CD4-positive, alpha-beta T cell (primary cell): ENCODE data around the gene TRIM10. TPM values are rescaled to one million over a fixed set of nuclear protein-coding genes. Genes with fewer than 3 reads are reported as not detected.
"Not testable (repeated sequence)": the region's sequence is repeated elsewhere in the genome, so short reads cannot be mapped to it uniquely, and the experiment has no call there.

Experiments
- ATAC-seq: fragments of 200-7000 bp; cut with Tn5 transposase; one replicate; pipeline ENCODE4 v1.10.0; 2022; ENCODE audit warnings: mild to moderate bottlenecking; ENCODE audit not compliant: poor library complexity
- CTCF ChIA-PET: fragments of 350-600 bp; sonication (Branson Sonifier 250); formaldehyde crosslinking; loops from one replicate; lab custom pipeline; 2021; ENCODE audit warnings: antibody characterized with exemption, inconsistent platforms; lab: Charles Lee
- POLR2A ChIA-PET: fragments of 350-600 bp; sonication (Branson Sonifier 250); formaldehyde crosslinking; loops from one replicate; lab custom pipeline; 2021; ENCODE audit warnings: antibody characterized with exemption, inconsistent platforms; lab: Charles Lee
- DNase-seq, 14 experiments: peaks; one replicate each; pipeline ENCODE4 v3.0.0-alpha.2; 2013 to 2020; ENCODE audit warnings: mixed read lengths in 2 of 14
- H3K27ac ChIP-seq, 2 donors: one replicate each; pipeline versions ENCODE4 v1.5.1 to v1.7.0; 2013; ENCODE audit warnings: low read length in 2 of 2, low read depth in 1 of 2, mild to moderate bottlenecking in 1 of 2
- H3K27me3 ChIP-seq, 2 experiments: 1 replicate in 1 of 2; 2 replicates in 1 of 2; pipeline versions ENCODE4 v1.6.1 to v1.7.0; 2013; ENCODE audit warnings: low read length in 2 of 2, control low read depth in 1 of 2, mild to moderate bottlenecking in 1 of 2, moderate library complexity in 1 of 2; ENCODE audit not compliant: insufficient read depth in 2 of 2, control insufficient read depth in 1 of 2
- H3K36me3 ChIP-seq: one replicate; pipeline ENCODE4 v1.6.1; 2013; ENCODE audit warnings: low read length, control low read depth; ENCODE audit not compliant: insufficient read depth
- H3K4me1 ChIP-seq: one replicate; pipeline ENCODE4 v1.6.1; 2013; ENCODE audit warnings: low read length, control low read depth; ENCODE audit not compliant: insufficient read depth
- H3K4me3 ChIP-seq: one replicate; pipeline ENCODE4 v1.5.1; 2013; ENCODE audit warnings: mild to moderate bottlenecking, low read length, moderate library complexity
- H3K9me3 ChIP-seq, 2 experiments: 1 replicate in 1 of 2; 2 replicates in 1 of 2; pipeline versions ENCODE4 v1.6.1 to v1.7.0; 2013; ENCODE audit warnings: low read length in 2 of 2, mild to moderate bottlenecking in 2 of 2, control low read depth in 1 of 2, moderate library complexity in 1 of 2; ENCODE audit not compliant: control insufficient read depth in 1 of 2, insufficient read depth in 1 of 2
- H3K27ac Mint-ChIP-seq: one replicate; pipeline ENCODE4 v1.8.0; 2020; ENCODE audit warnings: mixed read lengths
- H3K27me3 Mint-ChIP-seq: one replicate; pipeline ENCODE4 v1.8.0; 2021; ENCODE audit warnings: mixed read lengths
- H3K36me3 Mint-ChIP-seq: one replicate; pipeline ENCODE4 v1.8.0; 2021; ENCODE audit warnings: low read depth, mixed read lengths
- H3K4me1 Mint-ChIP-seq: one replicate; pipeline ENCODE4 v1.8.0; 2021; ENCODE audit warnings: low read depth, mixed read lengths
- H3K4me3 Mint-ChIP-seq: one replicate; pipeline ENCODE4 v1.8.0; 2020; ENCODE audit warnings: mild to moderate bottlenecking, mixed read lengths
- H3K9me3 Mint-ChIP-seq: one replicate; pipeline ENCODE4 v1.8.0; 2020; ENCODE audit warnings: mixed read lengths
- CTCF ChIP-seq: fragments of 200-600 bp; IDR thresholded peaks from one replicate; pipeline ENCODE4 v1.8.0; 2022; ENCODE audit warnings: antibody characterized with exemption, mild to moderate bottlenecking
- intact Hi-C, 2 experiments: fragments of 100-400 bp; cut with DNase I in 1 of 2; cut with micrococcal nuclease in 1 of 2; formaldehyde crosslinking; loops; one replicate each; pipeline versions ENCODE4 v1.15.1 to v1.9.0; 2023 to 2025; cut with DNase I, micrococcal nuclease
- total RNA-seq, 174 experiments: library from RNA in 2 of 174; stranded (reverse) in 2 of 174; gene quantifications; one replicate each; pipeline ENCODE4 v1.2.3 and lab custom pipeline; 2021 to 2026

TRIM10 gene
- total RNA-seq, 2 experiments from 2014 or later = not detected

DNA sequence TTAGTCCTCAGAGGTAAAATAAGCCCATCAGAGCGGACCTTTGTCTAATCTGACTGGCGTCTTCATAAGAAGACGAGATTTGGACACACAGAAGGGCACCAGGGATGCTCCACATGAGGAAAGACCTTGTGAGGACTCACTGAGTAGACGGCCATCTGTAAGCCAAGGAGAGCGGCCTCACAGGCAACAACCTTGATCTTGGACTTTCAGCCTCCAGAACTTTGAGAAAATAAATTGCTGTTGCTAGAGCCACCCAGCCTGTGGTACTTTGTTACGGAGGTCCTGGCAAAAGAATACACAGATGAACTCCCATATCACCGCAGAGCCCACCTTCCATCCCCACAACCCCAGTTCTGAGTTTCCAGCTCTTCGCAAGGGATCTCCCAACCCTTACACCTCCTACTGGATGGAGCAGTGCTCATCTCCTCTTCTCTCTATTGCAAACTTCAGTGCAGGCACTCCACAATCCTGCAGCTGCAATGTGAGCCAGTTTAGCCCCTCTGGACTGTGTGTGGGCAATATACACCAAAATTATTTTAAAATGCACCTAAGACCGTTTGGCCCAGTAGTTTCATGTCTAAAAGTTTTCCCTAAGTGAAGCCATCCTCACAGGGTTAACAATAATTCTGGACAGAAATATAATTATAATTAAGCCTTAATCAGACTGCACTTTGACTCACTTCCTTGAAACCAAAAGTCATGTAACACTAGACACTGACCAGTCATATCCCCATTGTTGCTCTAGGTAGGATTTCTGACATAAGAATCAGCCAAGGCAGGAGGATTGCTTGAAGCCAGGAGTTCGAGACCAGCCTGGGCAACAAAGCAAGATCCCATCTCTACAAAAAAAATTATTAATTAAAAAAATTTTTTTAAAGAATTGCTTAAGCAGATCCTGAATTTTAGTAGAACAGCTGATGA, 39.3 kb downstream of the TRIM10 start:
- H3K27me3 ChIP-seq = peaks cover 5 to 23% of the 10 kb centered on the region in 2 experiments
- intact Hi-C loops = no loop called here
- POLR2A ChIA-PET = no interaction called here
- H3K9me3 ChIP-seq = no peaks in the 10 kb centered on the region
- no peaks in the 10 kb centered on the region for H3K4me1 ChIP-seq
- H3K4me3 Mint-ChIP-seq = no peak overlapping the region
- TF ChIP-seq CTCF = no peak
- no peak for ATAC-seq
- no peak overlapping the region for H3K27ac Mint-ChIP-seq
- CTCF ChIA-PET = interaction anchor here (1.5 kb wide), 1 partner anchor 19 kb away, joined by 7 read pairs; no protein-coding TSS in a partner anchor
- H3K27ac ChIP-seq = no peak overlapping the region
- H3K36me3 Mint-ChIP-seq = no peaks in the 10 kb centered on the region
- H3K9me3 Mint-ChIP-seq = no peaks in the 10 kb centered on the region
- H3K27me3 Mint-ChIP-seq = peaks cover 37% of the 10 kb centered on the region
- H3K36me3 ChIP-seq = no peaks in the 10 kb centered on the region
- DNase-seq = no peak
- no peaks in the 10 kb centered on the region for H3K4me1 Mint-ChIP-seq
- no peak overlapping the region for H3K4me3 ChIP-seq

DNA sequence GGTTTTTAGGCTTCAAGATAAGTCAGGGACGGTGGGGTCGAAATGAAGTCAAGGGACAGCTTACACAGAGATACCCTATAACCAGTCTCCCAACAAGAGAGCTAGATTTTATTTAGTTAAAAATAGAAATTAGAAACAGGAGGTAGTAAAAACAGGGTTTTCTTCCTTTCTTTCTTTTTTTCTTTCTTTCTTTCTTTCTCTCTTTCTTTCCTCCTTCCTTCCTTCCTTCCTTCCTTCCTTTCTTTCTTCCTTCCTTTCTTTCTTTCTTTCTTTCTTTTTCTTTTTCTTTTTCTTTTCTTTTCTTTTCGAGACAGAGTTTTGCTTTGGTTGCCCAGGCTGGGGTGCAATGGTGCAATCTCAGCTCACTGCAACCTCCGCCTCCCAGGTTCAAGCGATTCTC, 42.3 kb downstream of the TRIM10 start:
- peaks cover 0 to 25% of the 10 kb centered on the region in 2 experiments for H3K27me3 ChIP-seq
- peaks cover 36% of the 10 kb centered on the region for H3K27me3 Mint-ChIP-seq
- H3K9me3 Mint-ChIP-seq, intact Hi-C loops, H3K27ac ChIP-seq, H3K4me3 Mint-ChIP-seq, H3K36me3 Mint-ChIP-seq, ATAC-seq, H3K4me3 ChIP-seq, H3K4me1 ChIP-seq, H3K27ac Mint-ChIP-seq, DNase-seq, H3K9me3 ChIP-seq, H3K4me1 Mint-ChIP-seq, H3K36me3 ChIP-seq: not testable (repeated sequence)
- ChIA-PET POLR2A (interaction anchor here (1.3 kb wide), 1 partner anchor 94 kb away, joined by 3 read pairs; the partner anchor contains the start of gene TRIM26), CTCF (interaction anchor here (1.8 kb wide), 1 partner anchor 12 kb away, joined by 4 read pairs; no protein-coding TSS in a partner anchor)

- ATAC-seq (no peak), DNase-seq (no peak)
- CTCF ChIA-PET = interaction anchor here (0.7 to 1.2 kb wide), 4 partner anchors 14 to 142 kb away, joined by 3 read pairs; no protein-coding TSS in a partner anchor
- H3K27ac ChIP-seq = no peak overlapping the region
- Mint-ChIP-seq H3K4me3 (no peak overlapping the region), H3K27ac (no peak overlapping the region), H3K9me3 (no peaks in the 10 kb centered on the region), H3K36me3 (no peaks in the 10 kb centered on the region), H3K27me3 (peaks cover 42% of the 10 kb centered on the region), H3K4me1 (no peaks in the 10 kb centered on the region)
- no peaks in the 10 kb centered on the region for H3K36me3 ChIP-seq
- no peak for TF ChIP-seq CTCF
- H3K4me1 ChIP-seq = no peaks in the 10 kb centered on the region
- no peaks in the 10 kb centered on the region for H3K9me3 ChIP-seq
- intact Hi-C loops = no loop called here
- peaks cover 3 to 37% of the 10 kb centered on the region in 2 experiments for H3K27me3 ChIP-seq
- POLR2A ChIA-PET = no interaction called here
- no peak overlapping the region for H3K4me3 ChIP-seq
Observed at GRCh38 chr6:30116724-30117123, 44.3 kb downstream of the TRIM10 start.
